Gastrocnemius medialis (tissue), 4 donors: ENCODE measurements around the gene EMC10.

Experiments
- POLR2A ChIP-seq, 2 donors: fragments of 450-650 bp; IDR thresholded peaks; one replicate each; pipeline ENCODE4 v1.6.1; 2017; ENCODE audit warnings: antibody characterized with exemption in 2 of 2, mild to moderate bottlenecking in 2 of 2, moderate library complexity in 2 of 2
- TF ChIP-seq, protein P1 (sequence below), 5 experiments: fragments of 450-650 bp in 3 of 5; fragments of 200-600 bp in 2 of 5; sonication (generic) in 2 of 5; IDR thresholded peaks in 4 of 5; conservative IDR thresholded peaks in 1 of 5; 1 replicate in 4 of 5; 2 replicates in 1 of 5; pipeline ENCODE4 v1.5.1; 2016 to 2019; ENCODE audit warnings: antibody characterized with exemption in 5 of 5, mild to moderate bottlenecking in 3 of 5, moderate library complexity in 3 of 5

DNA sequence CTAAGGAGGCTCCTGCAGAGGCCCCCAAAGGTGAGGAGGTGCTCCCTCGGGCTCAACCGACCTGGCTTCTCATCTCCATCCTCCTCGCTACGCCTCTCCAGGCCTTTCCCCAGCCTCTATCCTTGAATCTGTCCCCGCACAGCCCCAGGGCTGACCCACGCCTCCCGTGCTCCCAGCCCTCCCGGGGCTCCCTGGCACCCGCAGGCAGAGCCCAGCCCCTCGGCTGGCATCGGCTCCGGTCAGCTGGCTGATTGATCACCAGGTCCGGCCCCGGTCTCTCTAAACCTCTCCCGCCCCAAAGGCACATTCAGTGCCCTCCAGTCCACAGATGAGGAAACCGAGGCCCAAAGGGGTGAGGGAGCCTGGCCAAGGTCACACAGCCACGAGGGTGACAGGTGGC, 41.1 kb upstream of the EMC10 start:
- TF ChIP-seq, protein P1, sequence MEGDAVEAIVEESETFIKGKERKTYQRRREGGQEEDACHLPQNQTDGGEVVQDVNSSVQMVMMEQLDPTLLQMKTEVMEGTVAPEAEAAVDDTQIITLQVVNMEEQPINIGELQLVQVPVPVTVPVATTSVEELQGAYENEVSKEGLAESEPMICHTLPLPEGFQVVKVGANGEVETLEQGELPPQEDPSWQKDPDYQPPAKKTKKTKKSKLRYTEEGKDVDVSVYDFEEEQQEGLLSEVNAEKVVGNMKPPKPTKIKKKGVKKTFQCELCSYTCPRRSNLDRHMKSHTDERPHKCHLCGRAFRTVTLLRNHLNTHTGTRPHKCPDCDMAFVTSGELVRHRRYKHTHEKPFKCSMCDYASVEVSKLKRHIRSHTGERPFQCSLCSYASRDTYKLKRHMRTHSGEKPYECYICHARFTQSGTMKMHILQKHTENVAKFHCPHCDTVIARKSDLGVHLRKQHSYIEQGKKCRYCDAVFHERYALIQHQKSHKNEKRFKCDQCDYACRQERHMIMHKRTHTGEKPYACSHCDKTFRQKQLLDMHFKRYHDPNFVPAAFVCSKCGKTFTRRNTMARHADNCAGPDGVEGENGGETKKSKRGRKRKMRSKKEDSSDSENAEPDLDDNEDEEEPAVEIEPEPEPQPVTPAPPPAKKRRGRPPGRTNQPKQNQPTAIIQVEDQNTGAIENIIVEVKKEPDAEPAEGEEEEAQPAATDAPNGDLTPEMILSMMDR (IDR thresholded peaks at IDR 0.05 in 4 of 5, conservative IDR thresholded peaks at IDR 0.05 in 1 of 5) = no peak
- no peak for TF ChIP-seq POLR2A (IDR thresholded peaks at IDR 0.05)
